DOHH2 (cell line): ENCODE measurements around the gene OR51F1.

Source experiments
- H3F3A ChIP-seq: fragments of 200-600 bp; sonication (generic), shearing (Covaris generic); 2 replicates; pipeline ENCODE4 v1.6.0; 2016; ENCODE audit warnings: antibody characterized with exemption, mild to moderate bottlenecking; ENCODE audit not compliant: control insufficient read depth, insufficient read depth
- H3K27ac ChIP-seq: fragments of 200-600 bp; sonication (generic); 2 replicates; pipeline ENCODE4 v1.5.1; 2014; ENCODE audit warnings: low read depth, mild to moderate bottlenecking, low read length, moderate library complexity
- H3K27me3 ChIP-seq: fragments of 200-600 bp; sonication (generic); 2 replicates; pipeline ENCODE4 v1.6.1; 2014; ENCODE audit warnings: mild to moderate bottlenecking, low read length, mixed read lengths; ENCODE audit not compliant: control insufficient read depth
- H3K36me3 ChIP-seq: fragments of 200-600 bp; sonication (generic); 2 replicates; pipeline ENCODE4 v1.6.1; 2014; ENCODE audit warnings: mild to moderate bottlenecking, low read length, moderate library complexity, mixed read lengths; ENCODE audit not compliant: control insufficient read depth
- H3K4me1 ChIP-seq: fragments of 200-600 bp; sonication (generic); 2 replicates; pipeline ENCODE4 v1.6.1; 2014; ENCODE audit warnings: mild to moderate bottlenecking, low read length, mixed read lengths; ENCODE audit not compliant: control insufficient read depth
- H3K4me2 ChIP-seq: fragments of 200-600 bp; sonication (generic); 2 replicates; pipeline ENCODE4 v1.6.0; 2014; ENCODE audit warnings: mild to moderate bottlenecking, low read length, moderate library complexity
- H3K4me3 ChIP-seq: fragments of 200-600 bp; sonication (generic); 2 replicates; pipeline ENCODE4 v1.5.1; 2014; ENCODE audit warnings: mild to moderate bottlenecking, low read length, mixed read lengths
- H3K79me2 ChIP-seq: fragments of 200-600 bp; sonication (generic); 2 replicates; pipeline ENCODE4 v1.6.1; 2014; ENCODE audit warnings: mild to moderate bottlenecking, low read length, mixed read lengths; ENCODE audit not compliant: control insufficient read depth
- H3K9me2 ChIP-seq: fragments of 200-600 bp; sonication (generic); replicated peaks from 2 replicates; pipeline ENCODE4 v1.6.1; 2014; ENCODE audit warnings: mild to moderate bottlenecking, low read length, mixed read lengths; ENCODE audit not compliant: control insufficient read depth
- H3K9me3 ChIP-seq: fragments of 200-600 bp; sonication (generic); 2 replicates; pipeline ENCODE4 v1.6.1; 2014; ENCODE audit warnings: antibody characterized with exemption, low read length, mixed read lengths; ENCODE audit not compliant: control insufficient read depth, insufficient read depth
- H4K20me1 ChIP-seq: fragments of 200-600 bp; sonication (generic); 2 replicates; pipeline ENCODE4 v1.6.0; 2014; ENCODE audit warnings: low read depth, mild to moderate bottlenecking, antibody characterized with exemption, low read length, moderate library complexity; ENCODE audit not compliant: control insufficient read depth, insufficient read depth
- EZH2phosphoT487 ChIP-seq: fragments of 200-600 bp; sonication (generic); IDR thresholded peaks from 2 replicates; pipeline ENCODE4 v1.6.1; 2017; ENCODE audit warnings: borderline replicate concordance, mild to moderate bottlenecking, antibody characterized with exemption, low read length, moderate library complexity, mixed read lengths
- TF ChIP-seq, protein P1 (sequence below): fragments of 200-600 bp; sonication (generic); IDR thresholded peaks from one replicate; pipeline ENCODE4 v1.5.1; 2014; ENCODE audit warnings: antibody characterized with exemption, mild to moderate bottlenecking, low read depth, low read length; ENCODE audit not compliant: poor library complexity, severe bottlenecking

The OR51F1 gene

DNA sequence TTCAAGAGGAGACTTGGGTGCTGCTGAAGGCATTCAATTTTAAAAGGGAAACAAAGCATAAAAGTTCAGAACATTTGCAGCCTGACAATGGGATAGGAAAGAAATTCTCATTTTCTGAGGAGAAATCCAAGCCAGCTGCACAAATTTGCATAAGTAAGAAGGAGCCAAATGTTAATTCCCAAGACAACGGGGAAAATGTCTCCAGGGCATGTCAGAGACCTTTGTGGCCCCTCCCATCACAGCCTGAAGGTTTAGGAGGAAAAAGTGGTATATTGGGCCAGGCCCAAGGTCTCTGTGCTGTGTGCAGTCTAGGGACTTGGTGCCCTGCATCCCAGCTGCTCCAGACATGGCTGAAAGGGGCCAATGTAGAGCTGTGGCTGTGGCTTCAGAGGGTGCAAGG is 12.7 kb upstream of the OR51F1 start:
- Histone ChIP-seq H3K27me3 (no peaks in the 10 kb centered on the region), H4K20me1 (no peaks in the 10 kb centered on the region), H3K36me3 (no peaks in the 10 kb centered on the region), H3K4me2 (no peak overlapping the region), H3K4me1 (no peaks in the 10 kb centered on the region), H3K9me2 (no peaks in the 10 kb centered on the region), H3K9me3 (no peaks in the 10 kb centered on the region), H3K79me2 (no peaks in the 10 kb centered on the region), H3F3A (no peaks in the 10 kb centered on the region), H3K27ac (no peak overlapping the region), H3K4me3 (no peak overlapping the region)
- TF ChIP-seq, protein P1, sequence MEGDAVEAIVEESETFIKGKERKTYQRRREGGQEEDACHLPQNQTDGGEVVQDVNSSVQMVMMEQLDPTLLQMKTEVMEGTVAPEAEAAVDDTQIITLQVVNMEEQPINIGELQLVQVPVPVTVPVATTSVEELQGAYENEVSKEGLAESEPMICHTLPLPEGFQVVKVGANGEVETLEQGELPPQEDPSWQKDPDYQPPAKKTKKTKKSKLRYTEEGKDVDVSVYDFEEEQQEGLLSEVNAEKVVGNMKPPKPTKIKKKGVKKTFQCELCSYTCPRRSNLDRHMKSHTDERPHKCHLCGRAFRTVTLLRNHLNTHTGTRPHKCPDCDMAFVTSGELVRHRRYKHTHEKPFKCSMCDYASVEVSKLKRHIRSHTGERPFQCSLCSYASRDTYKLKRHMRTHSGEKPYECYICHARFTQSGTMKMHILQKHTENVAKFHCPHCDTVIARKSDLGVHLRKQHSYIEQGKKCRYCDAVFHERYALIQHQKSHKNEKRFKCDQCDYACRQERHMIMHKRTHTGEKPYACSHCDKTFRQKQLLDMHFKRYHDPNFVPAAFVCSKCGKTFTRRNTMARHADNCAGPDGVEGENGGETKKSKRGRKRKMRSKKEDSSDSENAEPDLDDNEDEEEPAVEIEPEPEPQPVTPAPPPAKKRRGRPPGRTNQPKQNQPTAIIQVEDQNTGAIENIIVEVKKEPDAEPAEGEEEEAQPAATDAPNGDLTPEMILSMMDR, result no peak
- no peak for TF ChIP-seq EZH2phosphoT487

GRCh38 chr11:4768094-4768493 is 1.6 kb downstream of the OR51F1 start:
- no peak overlapping the region for H3K27ac ChIP-seq
- TF ChIP-seq, protein P1, result no peak
- TF ChIP-seq EZH2phosphoT487, result no peak
- no peaks in the 10 kb centered on the region for H3K27me3 ChIP-seq
- no peaks in the 10 kb centered on the region for H3K9me3 ChIP-seq
- H3K36me3 ChIP-seq, result no peaks in the 10 kb centered on the region
- H3F3A ChIP-seq, result no peaks in the 10 kb centered on the region
- no peaks in the 10 kb centered on the region for H3K79me2 ChIP-seq
- no peaks in the 10 kb centered on the region for H3K9me2 ChIP-seq
- H4K20me1 ChIP-seq, result no peaks in the 10 kb centered on the region
- no peak overlapping the region for H3K4me2 ChIP-seq
- no peaks in the 10 kb centered on the region for H3K4me1 ChIP-seq
- H3K4me3 ChIP-seq, result no peak overlapping the region

DNA sequence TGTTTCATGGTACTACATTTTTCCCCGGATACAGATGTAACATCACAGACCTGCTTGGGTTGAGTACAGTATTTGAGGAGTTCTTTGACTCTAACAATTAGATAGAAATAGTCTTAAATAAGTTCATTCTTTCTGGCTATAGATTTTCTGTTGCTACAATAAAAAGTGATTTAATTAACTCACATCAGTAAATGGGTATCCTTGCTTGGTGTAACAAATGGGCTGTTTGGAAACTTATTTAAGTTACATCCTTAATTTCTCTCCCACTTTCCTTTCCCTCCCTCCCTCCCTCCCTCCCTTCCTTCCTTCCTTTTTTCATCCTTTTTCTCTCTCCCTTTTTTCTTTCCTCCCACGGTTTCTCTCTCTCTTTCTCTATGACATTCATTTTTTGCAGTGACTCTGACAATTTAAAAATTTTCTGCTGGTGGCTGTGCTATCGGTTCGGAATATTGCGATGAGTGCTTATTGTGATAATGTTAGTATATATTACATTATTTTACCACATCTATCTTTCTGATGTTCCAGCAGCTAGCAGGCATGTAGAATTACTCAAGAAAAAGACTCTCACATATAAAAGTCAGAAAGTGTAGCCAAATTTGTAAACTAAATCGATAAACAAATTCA is 3.2 kb downstream of the OR51F1 start:
- Histone ChIP-seq H3K4me2 (no peak overlapping the region), H3K4me1 (no peaks in the 10 kb centered on the region), H3K4me3 (no peak overlapping the region), H3K9me2 (no peaks in the 10 kb centered on the region), H4K20me1 (no peaks in the 10 kb centered on the region), H3K9me3 (no peaks in the 10 kb centered on the region), H3K27ac (no peak overlapping the region), H3K79me2 (no peaks in the 10 kb centered on the region), H3K36me3 (no peaks in the 10 kb centered on the region), H3K27me3 (no peaks in the 10 kb centered on the region), H3F3A (no peaks in the 10 kb centered on the region)
- TF ChIP-seq, protein P1, result no peak
- no peak for TF ChIP-seq EZH2phosphoT487
